IMR-90 (cell line): ENCODE results near the gene CCK. TPM values are rescaled to one million over a fixed set of nuclear protein-coding genes. Genes with fewer than 3 reads are reported as not detected.

Source experiments
- ATAC-seq: fragments of 200-7000 bp; cut with Tn5 transposase; 2 replicates; pipeline ENCODE4 v1.9.1; 2020; ENCODE audit warnings: low read depth, mild to moderate bottlenecking, moderate library complexity
- BruUV-seq: library from RNA; stranded (reverse); fragments of 400-500 nt; replicated peaks from 2 replicates; lab custom pipeline; 2021; lab: Mats Ljungman, UMichigan
- CTCF ChIA-PET: fragments of 300-600 bp; formaldehyde crosslinking; extraction: SDS; loops from one replicate; lab custom pipeline; 2021; ENCODE audit warnings: antibody characterized with exemption; lab: Yijun Ruan, JAX
- POLR2A ChIA-PET: fragments of 300-600 bp; sonication (Branson Sonifier 250); formaldehyde crosslinking; loops from one replicate; lab custom pipeline; 2022; ENCODE audit warnings: antibody characterized with exemption; ENCODE audit not compliant: unreplicated experiment; lab: Charles Lee
- DNase-seq: peaks from one replicate; pipeline ENCODE4 v3.0.0; 2013
- H2AFZ ChIP-seq: replicated peaks from 2 replicates; pipeline ENCODE3; 2013; ENCODE audit warnings: low read length, mild to moderate bottlenecking; ENCODE audit not compliant: poor library complexity
- H2AK5ac ChIP-seq: 2 replicates; pipeline ENCODE4 v1.6.1; 2013; ENCODE audit warnings: low read depth, low read length, inconsistent platforms
- H2AK9ac ChIP-seq: replicated peaks from 2 replicates; pipeline ENCODE3; 2013; ENCODE audit warnings: mild to moderate bottlenecking, low read depth, low read length, moderate library complexity; ENCODE audit not compliant: poor library complexity
- H2BK120ac ChIP-seq: 2 replicates; pipeline ENCODE4 v1.6.1; 2013; ENCODE audit warnings: low read depth, low read length, inconsistent platforms
- H2BK15ac ChIP-seq: 3 replicates; pipeline ENCODE4 v1.6.1; 2013; ENCODE audit warnings: low read depth, low read length, inconsistent platforms
- H2BK20ac ChIP-seq: 2 replicates; pipeline ENCODE4 v1.6.1; 2013; ENCODE audit warnings: low read depth, mild to moderate bottlenecking, inconsistent platforms, low read length, moderate library complexity
- H2BK5ac ChIP-seq: 2 replicates; pipeline ENCODE4 v1.6.1; 2013; ENCODE audit warnings: mild to moderate bottlenecking, low read depth, low read length, inconsistent platforms; ENCODE audit not compliant: poor library complexity, severe bottlenecking
- H3K14ac ChIP-seq: replicated peaks from 2 replicates; pipeline ENCODE4 v1.6.1; 2013; ENCODE audit warnings: low read depth, low read length, inconsistent platforms
- H3K18ac ChIP-seq: 2 replicates; pipeline ENCODE4 v1.6.1; 2013; ENCODE audit warnings: low read depth, low read length, control low read depth
- H3K23ac ChIP-seq: 2 replicates; pipeline ENCODE4 v1.6.1; 2013; ENCODE audit warnings: low read depth, low read length, inconsistent platforms
- H3K27ac ChIP-seq: 2 replicates; pipeline ENCODE4 v1.5.1; 2013; ENCODE audit warnings: mild to moderate bottlenecking, control low read depth, low read length; ENCODE audit not compliant: insufficient read depth
- H3K27me3 ChIP-seq: 2 replicates; pipeline ENCODE4 v1.6.1; 2013; ENCODE audit warnings: low read length; ENCODE audit not compliant: control insufficient read depth, insufficient read depth
- H3K36me3 ChIP-seq: 2 replicates; pipeline ENCODE4 v1.6.1; 2013; ENCODE audit warnings: low read length, mixed read lengths; ENCODE audit not compliant: control insufficient read depth, insufficient read depth
- H3K4ac ChIP-seq: 2 replicates; pipeline ENCODE4 v1.6.1; 2013; ENCODE audit warnings: low read depth, low read length, inconsistent platforms
- H3K4me1 ChIP-seq: 2 replicates; pipeline ENCODE4 v1.6.1; 2013; ENCODE audit warnings: low read length, mixed read lengths; ENCODE audit not compliant: control insufficient read depth, insufficient read depth
- H3K4me2 ChIP-seq: 2 replicates; pipeline ENCODE4 v1.6.1; 2013; ENCODE audit warnings: low read depth, mild to moderate bottlenecking, control low read depth, low read length, moderate library complexity
- H3K4me3 ChIP-seq: 2 replicates; pipeline ENCODE4 v1.5.1; 2013; ENCODE audit warnings: low read depth, mild to moderate bottlenecking, control low read depth, low read length, moderate library complexity; ENCODE audit not compliant: insufficient read depth
- H3K56ac ChIP-seq: 2 replicates; pipeline ENCODE4 v1.6.1; 2013; ENCODE audit warnings: low read length, inconsistent platforms; ENCODE audit not compliant: insufficient read depth; ENCODE audit errors: extremely low read depth
- H3K79me1 ChIP-seq, 2 experiments: 2 replicates each; pipeline ENCODE4 v1.6.1; 2013; ENCODE audit warnings: low read length in 2 of 2, inconsistent platforms in 1 of 2, low read depth in 1 of 2
- H3K9ac ChIP-seq: 2 replicates; pipeline ENCODE4 v1.6.1; 2013; ENCODE audit warnings: low read depth, low read length, control low read depth
- H3K9me1 ChIP-seq: 2 replicates; pipeline ENCODE4 v1.6.1; 2013; ENCODE audit warnings: low read length, inconsistent platforms; ENCODE audit not compliant: insufficient read depth
- H3K9me3 ChIP-seq: 2 replicates; pipeline ENCODE4 v1.6.1; 2013; ENCODE audit warnings: low read length; ENCODE audit not compliant: control insufficient read depth, insufficient read depth
- H4K20me1 ChIP-seq: 2 replicates; pipeline ENCODE4 v1.6.1; 2013; ENCODE audit warnings: low read length, inconsistent platforms; ENCODE audit not compliant: insufficient read depth
- H4K5ac ChIP-seq: 2 replicates; pipeline ENCODE4 v1.6.1; 2013; ENCODE audit warnings: mild to moderate bottlenecking, low read depth, low read length, control low read depth
- H4K8ac ChIP-seq, 2 experiments: 2 replicates each; pipeline ENCODE4 v1.6.1; 2013; ENCODE audit warnings: low read depth in 2 of 2, low read length in 2 of 2, control low read depth in 1 of 2, inconsistent platforms in 1 of 2
- H4K91ac ChIP-seq: 2 replicates; pipeline ENCODE4 v1.6.1; 2013; ENCODE audit warnings: low read depth, low read length, inconsistent platforms; ENCODE audit not compliant: insufficient read depth
- FOS ChIP-seq: fragments of 150-350 bp; IDR thresholded peaks from 2 replicates; pipeline ENCODE4 v1.6.1; 2016; ENCODE audit warnings: low read depth, low read length
- MAFK ChIP-seq: IDR thresholded peaks from 2 replicates; pipeline ENCODE4 v1.6.1; 2012; ENCODE audit warnings: low read depth, low read length, improper control_type of control experiment
- MAZ ChIP-seq: IDR thresholded peaks from 2 replicates; pipeline ENCODE4 v1.6.1; 2012; ENCODE audit warnings: low read depth, mild to moderate bottlenecking, low read length, improper control_type of control experiment, moderate library complexity, borderline replicate concordance
- NFE2L2 ChIP-seq: fragments of 150-350 bp; IDR thresholded peaks from 2 replicates; pipeline ENCODE4 v1.6.1; 2016; ENCODE audit warnings: low read depth, mild to moderate bottlenecking, low read length
- POLR2A ChIP-seq: IDR thresholded peaks from 2 replicates; pipeline ENCODE4 v1.6.1; 2012; ENCODE audit warnings: mild to moderate bottlenecking, low read depth, low read length
- RAD21 ChIP-seq: IDR thresholded peaks from 2 replicates; pipeline ENCODE4 v1.6.1; 2012; ENCODE audit warnings: low read length, improper control_type of control experiment
- RFX5 ChIP-seq: IDR thresholded peaks from 2 replicates; pipeline ENCODE4 v1.8.0; 2012; ENCODE audit warnings: low read depth, mild to moderate bottlenecking, low read length, moderate library complexity
- SMC3 ChIP-seq: fragments of 150-350 bp; IDR thresholded peaks from 2 replicates; pipeline ENCODE4 v1.6.1; 2016; ENCODE audit warnings: low read depth, mild to moderate bottlenecking, antibody characterized with exemption, low read length, moderate library complexity
- dilution Hi-C: fragments of 300-500 bp; cut with HindIII; formaldehyde crosslinking; loops from one replicate; pipeline ENCODE4 v1.14.3; 2018; ENCODE audit warnings: low sequenced_read_pairs; ENCODE audit not compliant: unreplicated experiment
- in situ Hi-C: fragments of 300-500 bp; cut with MboI; formaldehyde crosslinking; loops from 3 replicates; pipeline ENCODE4 v1.14.3; 2019; ENCODE audit warnings: low sequenced_read_pairs, inconsistent platforms, mixed read lengths
- intact Hi-C: fragments of 100-400 bp; cut with micrococcal nuclease; formaldehyde crosslinking; loops from 2 replicates; pipeline ENCODE4 v1.10.0; 2022
- polyA plus RNA-seq, 3 experiments: library from polyadenylated mRNA; depleted of rRNA; stranded (reverse); fragments of >200 nt; gene quantifications; 2 replicates each; pipeline ENCODE4 v1.2.3, GENCODE V29; 2012; ENCODE audit warnings: low replicate concordance in 1 of 3
- total RNA-seq: library from RNA; depleted of rRNA; stranded (reverse); fragments of >200 nt; gene quantifications from 2 replicates; pipeline ENCODE4 v1.2.3, GENCODE V29; 2012
- TF ChIP-seq, protein P1 (sequence below): fragments of 150-350 bp; IDR thresholded peaks from 2 replicates; pipeline ENCODE4 v1.6.1; 2016; ENCODE audit warnings: low read depth, mild to moderate bottlenecking, low read length, moderate library complexity, borderline replicate concordance
- TF ChIP-seq, protein P2 (sequence below): conservative IDR thresholded peaks from 2 replicates; pipeline ENCODE4 v1.5.1; 2012; ENCODE audit warnings: mild to moderate bottlenecking, low read depth, low read length, improper control_type of control experiment

Gene CCK
- total and polyA plus RNA-seq, 2 of the 4 experiments (the other 2 are of a cell fraction) = 0.43 TPM; not detected in 1

- Histone ChIP-seq H4K91ac (no peak overlapping the region), H3K36me3 (no peaks in the 10 kb centered on the region), H3K79me1 (no peaks in the 10 kb centered on the region), H3K27me3 (peaks cover 9% of the 10 kb centered on the region; the same call in 1 of the 2 replicates), H4K20me1 (no peaks in the 10 kb centered on the region), H2BK120ac (no peak overlapping the region), H2AK9ac (no peak overlapping the region), H2BK15ac (no peak overlapping the region), H3K27ac (no peak overlapping the region), H2BK20ac (no peak overlapping the region), H3K9ac (no peak overlapping the region), H4K8ac (no peak overlapping the region), H3K4me2 (no peak overlapping the region), H4K5ac (no peak overlapping the region), H3K23ac (no peak overlapping the region), H3K9me3 (no peaks in the 10 kb centered on the region), H3K18ac (no peak overlapping the region), H2AK5ac (no peak overlapping the region), H3K56ac (no peak overlapping the region), H2BK5ac (no peak overlapping the region), H3K4me1 (no peaks in the 10 kb centered on the region), H3K14ac (no peak overlapping the region), H2AFZ (no peak overlapping the region), H3K4me3 (no peak overlapping the region), H3K9me1 (no peaks in the 10 kb centered on the region), H3K4ac (no peak overlapping the region)
- DNase-seq (no peak), ATAC-seq (no peak)
- intact Hi-C loops (no loop called here), in situ Hi-C loops (no loop called here), dilution Hi-C loops (no loop called here)
- ChIA-PET POLR2A (no interaction called here), CTCF (no interaction called here)
- TF ChIP-seq FOS (no peak), RFX5 (no peak), MAFK (no peak), MAZ (no peak), SMC3 (no peak), NFE2L2 (no peak), RAD21 (no peak), POLR2A (no peak)
- TF ChIP-seq, protein P1, sequence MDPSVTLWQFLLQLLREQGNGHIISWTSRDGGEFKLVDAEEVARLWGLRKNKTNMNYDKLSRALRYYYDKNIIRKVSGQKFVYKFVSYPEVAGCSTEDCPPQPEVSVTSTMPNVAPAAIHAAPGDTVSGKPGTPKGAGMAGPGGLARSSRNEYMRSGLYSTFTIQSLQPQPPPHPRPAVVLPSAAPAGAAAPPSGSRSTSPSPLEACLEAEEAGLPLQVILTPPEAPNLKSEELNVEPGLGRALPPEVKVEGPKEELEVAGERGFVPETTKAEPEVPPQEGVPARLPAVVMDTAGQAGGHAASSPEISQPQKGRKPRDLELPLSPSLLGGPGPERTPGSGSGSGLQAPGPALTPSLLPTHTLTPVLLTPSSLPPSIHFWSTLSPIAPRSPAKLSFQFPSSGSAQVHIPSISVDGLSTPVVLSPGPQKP = no peak
- TF ChIP-seq, protein P2, sequence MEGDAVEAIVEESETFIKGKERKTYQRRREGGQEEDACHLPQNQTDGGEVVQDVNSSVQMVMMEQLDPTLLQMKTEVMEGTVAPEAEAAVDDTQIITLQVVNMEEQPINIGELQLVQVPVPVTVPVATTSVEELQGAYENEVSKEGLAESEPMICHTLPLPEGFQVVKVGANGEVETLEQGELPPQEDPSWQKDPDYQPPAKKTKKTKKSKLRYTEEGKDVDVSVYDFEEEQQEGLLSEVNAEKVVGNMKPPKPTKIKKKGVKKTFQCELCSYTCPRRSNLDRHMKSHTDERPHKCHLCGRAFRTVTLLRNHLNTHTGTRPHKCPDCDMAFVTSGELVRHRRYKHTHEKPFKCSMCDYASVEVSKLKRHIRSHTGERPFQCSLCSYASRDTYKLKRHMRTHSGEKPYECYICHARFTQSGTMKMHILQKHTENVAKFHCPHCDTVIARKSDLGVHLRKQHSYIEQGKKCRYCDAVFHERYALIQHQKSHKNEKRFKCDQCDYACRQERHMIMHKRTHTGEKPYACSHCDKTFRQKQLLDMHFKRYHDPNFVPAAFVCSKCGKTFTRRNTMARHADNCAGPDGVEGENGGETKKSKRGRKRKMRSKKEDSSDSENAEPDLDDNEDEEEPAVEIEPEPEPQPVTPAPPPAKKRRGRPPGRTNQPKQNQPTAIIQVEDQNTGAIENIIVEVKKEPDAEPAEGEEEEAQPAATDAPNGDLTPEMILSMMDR = no peak
- no TSS peak for BruUV-seq
Measured at GRCh38 chr3:42274266-42274665, 8.3 kb upstream of the CCK start.
